ENCODE data around the gene WDFY2.

- no peak for TF ChIP-seq CTCF (conservative IDR thresholded peaks at IDR 0.05; ENCODE audit: low read length)
- TF ChIP-seq EZH2phosphoT487 (IDR thresholded peaks at IDR 0.05; ENCODE audit: borderline replicate concordance): no peak
These were observed 145.7 kb downstream of the WDFY2 start for GRCh38 chr13:51729866-51730553.
